ENCODE measurements around the gene PAPSS2.
A peak's percentile ranks its signal among the peaks of the same experiment; 100 is the strongest.
"Not testable (repeated sequence)": the region's sequence is repeated elsewhere in the genome, so short reads cannot be mapped to it uniquely, and the experiment has no call there.

Gene PAPSS2

GRCh38 chr10:87712913-87713616 is 53.4 kb downstream of the PAPSS2 start:
- no peak for DNase-seq

- no peak for DNase-seq
Measured at GRCh38 chr10:87713707-87714106, 54.0 kb downstream of the PAPSS2 start.

- no peak for DNase-seq
Measured at GRCh38 chr10:87715552-87716347, 56.1 kb downstream of the PAPSS2 start.

GRCh38 chr10:87716348-87716670 is 56.6 kb downstream of the PAPSS2 start:
- DNase-seq = no peak

- no peak for DNase-seq
Measured at GRCh38 chr10:87720665-87721064, 61.0 kb downstream of the PAPSS2 start.

- no peak for DNase-seq
Measured at GRCh38 chr10:87721781-87722180, 62.1 kb downstream of the PAPSS2 start.

- DNase-seq = no peak
Measured at GRCh38 chr10:87722716-87723115, 63.0 kb downstream of the PAPSS2 start.

GRCh38 chr10:87723500-87723899 is 63.8 kb downstream of the PAPSS2 start:
- DNase-seq = no peak

- no peak for DNase-seq
Measured at GRCh38 chr10:87724789-87725188, 65.1 kb downstream of the PAPSS2 start.

- no peak for DNase-seq
Measured at GRCh38 chr10:87729940-87730339, 70.3 kb downstream of the PAPSS2 start.

GRCh38 chr10:87733081-87733480 is 73.4 kb downstream of the PAPSS2 start:
- no peak for DNase-seq

- no peak for DNase-seq
Measured at GRCh38 chr10:87734987-87735827, 75.5 kb downstream of the PAPSS2 start.

GRCh38 chr10:87738253-87738652 is 78.6 kb downstream of the PAPSS2 start:
- DNase-seq = not testable (repeated sequence)

GRCh38 chr10:87739703-87740102 is 80.0 kb downstream of the PAPSS2 start:
- no peak for DNase-seq

GRCh38 chr10:87740254-87740655 is 80.6 kb downstream of the PAPSS2 start:
- DNase-seq = no peak

GRCh38 chr10:87742992-87743610 is 83.4 kb downstream of the PAPSS2 start:
- peak; percentile 18 for DNase-seq

- DNase-seq = no peak
Measured at GRCh38 chr10:87744606-87745005, 84.9 kb downstream of the PAPSS2 start.

- DNase-seq = no peak
Measured at GRCh38 chr10:87746911-87747310, 87.2 kb downstream of the PAPSS2 start.

- DNase-seq = not testable (repeated sequence)
Measured at GRCh38 chr10:87748244-87748643, 88.6 kb downstream of the PAPSS2 start.

- DNase-seq = no peak
Measured at GRCh38 chr10:87750001-87750671, 90.5 kb downstream of the PAPSS2 start.

- no peak for DNase-seq
Measured at GRCh38 chr10:87750817-87751216, 91.1 kb downstream of the PAPSS2 start.

GRCh38 chr10:87751274-87751673 is 91.6 kb downstream of the PAPSS2 start:
- no peak for DNase-seq

- DNase-seq = no peak
Measured at GRCh38 chr10:87752566-87752965, 92.9 kb downstream of the PAPSS2 start.

All from CD4-positive, alpha-beta T cell treated with Interferon gamma for 1 hour (primary cell).